Mesodermal cell (in vitro differentiated cells): ENCODE results near the gene HTR3A.

Experiments used
- H3K27ac ChIP-seq: 2 replicates; pipeline ENCODE4 v1.7.0; 2013; ENCODE audit warnings: mild to moderate bottlenecking, low read depth, low read length, moderate library complexity; ENCODE audit not compliant: severe bottlenecking
- H3K36me3 ChIP-seq: 2 replicates; pipeline ENCODE4 v1.7.1; 2013; ENCODE audit warnings: mild to moderate bottlenecking, low read length, moderate library complexity; ENCODE audit not compliant: control insufficient read depth, insufficient read depth
- H3K4me1 ChIP-seq: one replicate; pipeline ENCODE4 v1.7.1; 2013; ENCODE audit warnings: mild to moderate bottlenecking, low read length; ENCODE audit not compliant: insufficient read depth, control insufficient read depth, poor library complexity, severe bottlenecking
- H3K4me3 ChIP-seq: 2 replicates; pipeline ENCODE4 v1.7.0; 2013; ENCODE audit warnings: low read length, control low read depth, mild to moderate bottlenecking; ENCODE audit not compliant: insufficient read depth, poor library complexity, severe bottlenecking; ENCODE audit errors: extremely low read depth
- H3K9me3 ChIP-seq: 2 replicates; pipeline ENCODE4 v1.7.1; 2013; ENCODE audit warnings: mild to moderate bottlenecking, low read length, moderate library complexity; ENCODE audit not compliant: control insufficient read depth
- WGBS, 2 experiments: methylation state at CpG; one replicate each; pipeline ENCODE4 v1.1.5; 2013; ENCODE audit warnings: missing lambda C conversion rate in 2 of 2; ENCODE audit not compliant: insufficient coverage in 2 of 2; 5-methylcytosine and 5-hydroxymethylcytosine counted together

Gene HTR3A

DNA sequence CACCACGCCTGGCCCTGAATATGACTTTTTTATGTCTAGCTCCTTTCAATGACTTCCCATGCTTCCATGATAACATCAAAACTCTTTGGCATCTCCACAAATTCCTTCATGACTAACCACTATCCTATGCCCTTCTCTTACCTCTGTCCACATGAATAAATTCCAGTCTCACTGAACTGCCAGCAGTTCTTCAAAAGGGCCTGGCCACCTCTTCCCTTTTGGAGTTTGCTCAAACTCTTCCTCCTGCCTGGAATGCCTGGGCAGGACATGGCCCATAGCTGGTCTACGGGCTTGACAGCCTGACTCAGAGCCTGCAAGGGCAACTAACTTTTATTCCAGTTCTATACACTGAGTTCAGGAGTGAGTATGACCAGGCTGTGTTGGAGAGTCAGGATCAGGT, 42.8 kb downstream of the HTR3A start:
- H3K4me1 ChIP-seq = peaks cover 6% of the 10 kb centered on the region
- 46 to 50% methylated on average over 1 of the region's 2 CpGs for WGBS, 2 experiments
- H3K36me3 ChIP-seq = no peaks in the 10 kb centered on the region
- H3K27ac ChIP-seq = no peak overlapping the region
- H3K9me3 ChIP-seq = no peaks in the 10 kb centered on the region
- H3K4me3 ChIP-seq = no peak overlapping the region

DNA sequence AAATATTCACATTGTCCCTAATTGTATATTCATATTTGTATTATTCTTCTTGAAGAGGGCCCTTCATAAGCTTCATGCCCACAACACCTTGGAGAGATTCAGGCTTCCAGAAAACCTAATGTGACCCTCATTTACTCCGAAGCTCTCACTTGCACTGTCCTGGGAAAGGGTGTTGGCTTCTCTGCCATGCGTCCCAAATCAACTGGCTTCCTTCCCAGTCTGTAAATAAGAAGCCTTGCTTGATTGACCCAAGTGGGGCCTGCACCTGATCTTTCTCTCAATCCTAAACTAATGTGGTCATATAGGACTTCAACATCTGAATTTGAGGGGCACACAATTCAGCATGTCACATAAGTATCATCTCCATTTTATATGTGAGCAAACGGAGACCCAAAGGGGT, 44.1 kb downstream of the HTR3A start:
- 87 to 100% methylated on average over 3 of the region's 3 CpGs for WGBS, 2 experiments
- Histone ChIP-seq H3K27ac (no peak overlapping the region), H3K4me1 (peaks cover 6% of the 10 kb centered on the region), H3K4me3 (no peak overlapping the region), H3K36me3 (no peaks in the 10 kb centered on the region), H3K9me3 (no peaks in the 10 kb centered on the region)

DNA sequence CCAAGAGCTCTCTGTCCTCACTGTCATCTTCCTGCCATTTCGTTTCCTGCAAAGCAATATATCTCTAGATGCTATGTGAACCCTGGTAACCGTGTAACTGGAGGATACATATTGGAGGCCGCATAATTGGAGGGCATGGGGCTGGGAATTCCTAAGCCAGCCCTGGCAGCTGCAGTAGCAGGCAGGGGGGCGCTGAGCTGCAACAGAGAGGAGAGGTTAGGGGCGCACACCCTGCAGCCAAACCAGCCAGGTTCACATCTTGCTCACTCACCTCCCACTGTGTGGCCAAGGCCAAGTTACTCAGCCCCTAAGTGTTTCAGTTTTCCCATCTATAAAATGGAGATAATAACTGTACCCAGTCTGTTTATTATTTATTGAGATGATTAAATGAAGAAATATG, 44.7 kb downstream of the HTR3A start:
- H3K4me1 ChIP-seq = peaks cover 6% of the 10 kb centered on the region
- no peaks in the 10 kb centered on the region for H3K9me3 ChIP-seq
- H3K36me3 ChIP-seq = no peaks in the 10 kb centered on the region
- no peak overlapping the region for H3K4me3 ChIP-seq
- no peak overlapping the region for H3K27ac ChIP-seq
- WGBS, 2 experiments = 75 to 90% methylated on average over 2 to 3 of the region's 5 CpGs

DNA sequence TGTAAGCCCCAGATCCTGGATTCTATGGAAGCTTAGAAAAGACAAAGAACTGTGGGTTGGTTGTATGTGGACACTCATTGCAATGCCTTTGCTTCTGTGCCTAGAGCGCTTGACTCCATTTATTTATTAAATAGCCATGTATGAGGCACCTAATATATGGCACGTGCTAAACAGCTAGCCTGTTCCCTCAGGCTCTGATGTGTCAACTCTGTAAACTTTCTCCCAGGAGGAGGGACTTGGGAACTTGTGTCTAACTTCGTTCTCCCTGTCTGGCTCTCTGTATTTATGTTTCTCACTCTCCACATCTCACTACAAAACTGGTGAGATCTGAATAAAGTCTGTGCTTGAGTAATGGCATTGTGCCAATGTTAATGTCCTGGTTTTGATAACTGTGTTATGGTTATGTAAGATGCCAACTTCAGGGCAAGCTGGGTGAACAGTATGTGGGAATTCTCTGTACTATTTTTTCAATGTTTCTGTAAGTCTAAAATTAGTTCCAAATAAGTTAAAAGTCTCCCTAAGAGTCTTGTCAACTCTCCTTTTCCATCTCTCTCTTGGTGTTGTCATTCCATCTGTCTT, 50.5 kb downstream of the HTR3A start:
- Histone ChIP-seq H3K9me3 (no peaks in the 10 kb centered on the region), H3K36me3 (no peaks in the 10 kb centered on the region), H3K27ac (no peak overlapping the region), H3K4me3 (no peak overlapping the region), H3K4me1 (no peaks in the 10 kb centered on the region)
- 60 to 77% methylated on average over 1 to 2 of the region's 3 CpGs for WGBS, 2 experiments

DNA sequence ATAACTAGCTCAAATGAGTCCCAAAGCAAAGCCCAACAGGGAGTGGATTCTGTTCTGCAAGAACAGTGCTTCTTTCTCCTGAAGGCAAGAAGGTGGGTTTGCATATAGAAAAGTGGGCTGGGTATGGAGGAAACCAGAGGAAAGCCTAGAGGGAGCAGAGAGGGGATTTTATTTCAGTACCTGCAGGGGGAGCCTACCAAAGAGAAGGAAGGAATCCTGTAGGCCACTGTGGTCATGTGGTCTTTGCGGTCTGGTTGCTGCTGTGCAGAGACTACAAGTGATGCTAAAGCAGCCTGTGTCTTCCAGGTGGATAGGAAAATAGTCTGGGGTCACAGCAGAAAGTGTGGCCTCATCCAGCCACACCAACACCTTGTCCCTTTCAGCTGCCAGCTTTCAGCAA, 51.4 kb downstream of the HTR3A start:
- H3K4me3 ChIP-seq = no peak overlapping the region
- no peaks in the 10 kb centered on the region for H3K4me1 ChIP-seq
- no peak overlapping the region for H3K27ac ChIP-seq
- 29 to 40% methylated on average over 1 of the region's 1 CpG for whole genome bisulfite sequencing, 2 experiments
- no peaks in the 10 kb centered on the region for H3K36me3 ChIP-seq
- H3K9me3 ChIP-seq = no peaks in the 10 kb centered on the region

DNA sequence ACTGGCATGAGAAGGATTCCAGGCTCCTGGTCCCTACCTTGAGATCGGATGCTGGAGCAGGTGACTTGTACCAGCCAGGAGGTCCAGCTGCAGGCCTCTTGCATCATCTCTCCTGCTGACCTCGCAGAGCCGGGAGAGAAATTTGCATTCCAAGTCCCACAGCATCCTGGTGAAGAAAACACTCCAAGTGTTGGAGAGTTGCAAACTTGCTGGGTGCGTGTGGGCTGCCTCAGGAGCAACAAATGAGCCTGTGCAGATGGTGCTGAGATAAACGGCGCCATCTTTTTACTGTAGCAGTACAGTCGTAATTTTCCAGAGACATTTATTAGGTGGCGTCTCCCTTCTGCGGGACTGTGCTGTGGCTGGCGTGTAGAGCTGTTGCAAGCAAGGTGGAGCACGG, 52.5 kb downstream of the HTR3A start:
- Histone ChIP-seq H3K36me3 (no peaks in the 10 kb centered on the region), H3K4me1 (no peaks in the 10 kb centered on the region), H3K27ac (no peak overlapping the region), H3K4me3 (no peak overlapping the region), H3K9me3 (no peaks in the 10 kb centered on the region)
- WGBS, 2 experiments = 87 to 88% methylated on average over 9 to 11 of the region's 11 CpGs

DNA sequence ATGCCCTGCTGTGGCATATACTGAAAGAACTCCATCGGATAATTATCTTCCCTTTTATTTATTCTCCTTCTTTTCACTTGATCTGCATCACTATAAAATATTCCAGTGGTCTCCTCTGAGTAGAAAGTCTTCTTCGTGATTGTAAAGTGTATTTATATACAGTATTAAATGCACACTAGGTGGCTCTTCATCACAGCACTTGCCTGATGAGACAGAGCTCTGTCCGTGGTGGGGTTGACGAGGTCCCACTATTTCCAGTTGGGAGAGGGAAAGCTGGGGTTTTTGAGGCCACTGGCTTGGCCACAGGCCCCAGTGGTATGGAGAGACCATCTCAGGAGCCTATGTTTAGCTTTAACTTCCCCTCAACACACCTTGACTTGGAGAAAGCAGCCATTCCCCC, 53.0 kb downstream of the HTR3A start:
- 86% methylated on average over 2 of the region's 4 CpGs; no CpG with 5 or more reads in 1 of the 2 experiments for WGBS, 2 experiments
- no peaks in the 10 kb centered on the region for H3K4me1 ChIP-seq
- no peaks in the 10 kb centered on the region for H3K36me3 ChIP-seq
- no peaks in the 10 kb centered on the region for H3K9me3 ChIP-seq
- H3K27ac ChIP-seq = no peak overlapping the region
- no peak overlapping the region for H3K4me3 ChIP-seq

DNA sequence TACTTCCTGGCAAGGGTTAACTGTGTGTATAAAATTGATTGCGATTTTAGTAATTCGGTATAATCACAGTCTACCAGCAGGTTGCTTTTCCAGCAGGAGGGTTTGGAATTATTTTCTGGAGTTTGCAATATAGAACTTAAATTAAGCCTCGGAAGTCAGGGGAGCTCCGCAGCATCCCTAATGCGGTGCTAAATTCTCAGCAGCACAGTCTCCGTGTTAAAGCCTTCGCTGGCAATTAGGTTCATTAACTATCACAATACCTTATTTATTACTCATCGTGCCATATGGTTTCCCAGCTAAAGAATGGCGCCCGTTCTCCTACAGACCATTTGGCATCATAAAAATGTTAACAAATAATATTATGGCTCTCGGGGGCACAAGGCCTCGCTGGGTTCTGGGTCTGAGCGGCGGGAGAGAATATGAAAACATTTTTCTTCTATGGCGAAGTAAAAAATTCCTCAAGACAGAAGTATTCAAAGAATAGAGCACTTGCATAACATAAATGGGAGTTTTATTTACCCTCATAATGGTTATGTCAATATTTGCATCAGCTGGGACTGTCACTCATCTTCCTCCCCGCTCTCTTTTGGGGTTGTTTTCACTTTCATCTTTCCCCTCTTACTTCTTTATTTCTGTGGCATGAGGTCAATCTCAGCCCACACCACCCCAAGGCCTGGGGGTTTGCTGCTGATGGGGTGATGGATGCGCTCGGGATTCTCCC, 56.5 kb downstream of the HTR3A start:
- no peaks in the 10 kb centered on the region for H3K9me3 ChIP-seq
- H3K36me3 ChIP-seq = no peaks in the 10 kb centered on the region
- no peaks in the 10 kb centered on the region for H3K4me1 ChIP-seq
- H3K4me3 ChIP-seq = no peak overlapping the region
- no peak overlapping the region for H3K27ac ChIP-seq
- whole genome bisulfite sequencing, 2 experiments = 91 to 94% methylated on average over 5 to 11 of the region's 18 CpGs

DNA sequence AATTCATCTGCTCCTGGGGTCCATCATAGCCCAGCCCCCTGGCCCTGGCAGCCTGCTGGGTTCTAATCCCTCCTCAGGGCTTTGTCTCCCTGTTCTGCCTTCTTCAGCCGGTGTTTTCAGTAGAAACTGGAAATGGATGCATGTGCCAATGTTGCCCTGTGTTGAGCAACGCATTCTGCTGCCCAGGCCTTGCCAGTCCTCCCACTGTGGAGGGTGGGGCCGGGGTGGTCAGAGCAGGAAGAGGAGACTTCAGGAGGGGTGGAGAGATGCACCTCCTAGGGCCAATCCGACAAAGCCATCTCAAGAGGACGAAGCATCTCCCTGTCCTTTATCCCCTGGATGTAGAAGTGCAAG, 57.0 kb downstream of the HTR3A start:
- WGBS, 2 experiments = 85 to 93% methylated on average over 4 to 5 of the region's 5 CpGs
- no peak overlapping the region for H3K4me3 ChIP-seq

DNA sequence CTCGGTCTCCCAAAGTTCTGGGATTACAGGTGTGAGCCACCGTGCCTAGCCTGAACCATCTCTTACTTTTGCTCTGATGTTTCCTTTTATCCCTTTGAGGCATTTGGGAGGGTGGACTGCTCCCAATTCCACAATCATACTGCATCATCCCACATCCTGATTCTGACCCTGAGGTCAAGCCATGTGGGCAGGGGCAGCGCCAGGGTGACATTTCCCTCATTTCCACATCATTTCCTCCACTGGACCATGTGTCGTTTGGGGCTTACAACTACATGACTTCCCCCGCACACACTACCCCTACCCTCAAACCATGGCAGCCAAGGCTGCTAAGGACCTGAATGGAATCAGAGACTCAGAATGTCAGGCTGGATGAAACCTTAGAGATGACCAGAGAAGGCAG, 58.2 kb downstream of the HTR3A start:
- WGBS, 2 experiments = 79 to 86% methylated on average over 2 to 5 of the region's 5 CpGs
- Histone ChIP-seq H3K4me1 (no peaks in the 10 kb centered on the region), H3K36me3 (no peaks in the 10 kb centered on the region), H3K27ac (no peak overlapping the region), H3K9me3 (no peaks in the 10 kb centered on the region), H3K4me3 (no peak overlapping the region)

More for the DNA sequence above, 57.0 kb downstream of the HTR3A start:
- no peaks in the 10 kb centered on the region for H3K36me3 ChIP-seq
- no peaks in the 10 kb centered on the region for H3K9me3 ChIP-seq
- no peaks in the 10 kb centered on the region for H3K4me1 ChIP-seq
- no peak overlapping the region for H3K27ac ChIP-seq

DNA sequence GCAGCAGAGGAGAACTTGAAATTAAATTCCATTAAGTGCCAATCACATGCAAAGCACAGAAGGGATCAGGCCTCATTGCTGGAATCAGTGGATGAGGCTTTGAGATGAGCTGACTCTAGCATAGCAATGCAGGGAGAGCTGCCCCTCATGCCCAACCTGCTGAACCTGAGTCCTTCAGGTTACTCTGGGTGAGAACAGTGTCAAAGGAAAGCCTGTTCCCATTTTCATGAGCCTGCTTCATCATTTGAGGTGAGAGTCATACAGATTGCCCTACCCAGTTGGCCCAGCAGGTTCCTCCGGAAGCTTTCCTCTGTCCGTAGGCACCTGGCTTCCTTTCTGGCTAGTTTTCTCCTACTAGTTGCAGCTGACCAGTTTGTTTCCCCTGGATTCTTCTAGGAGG, 58.7 kb downstream of the HTR3A start:
- no peaks in the 10 kb centered on the region for H3K4me1 ChIP-seq
- 95 to 100% methylated on average over 1 to 2 of the region's 2 CpGs for WGBS, 2 experiments
- H3K36me3 ChIP-seq = no peaks in the 10 kb centered on the region
- no peaks in the 10 kb centered on the region for H3K9me3 ChIP-seq
- no peak overlapping the region for H3K27ac ChIP-seq
- H3K4me3 ChIP-seq = no peak overlapping the region
